MM.1S (cell line): ENCODE results near the gene ZDHHC21.
"Not testable (repeated sequence)": the region's sequence is repeated elsewhere in the genome, so short reads cannot be mapped to it uniquely, and the experiment has no call there.

Experiments
- DNase-seq: peaks from one replicate; pipeline ENCODE4 v3.0.0-alpha.2; 2015
- H2AFZ ChIP-seq: fragments of 300-600 bp; sonication (generic); 2 replicates; pipeline ENCODE4 v1.6.0; 2016; ENCODE audit warnings: antibody characterized with exemption, low read length
- H3F3A ChIP-seq: fragments of 300-600 bp; sonication (generic); 2 replicates; pipeline ENCODE4 v1.6.1; 2016; ENCODE audit warnings: mild to moderate bottlenecking, antibody characterized with exemption, low read length, moderate library complexity, mixed read lengths; ENCODE audit not compliant: insufficient read depth
- H3K27ac ChIP-seq: fragments of 300-600 bp; sonication (generic); 2 replicates; pipeline ENCODE4 v1.5.1; 2016; ENCODE audit warnings: mild to moderate bottlenecking, low read length
- H3K27me3 ChIP-seq: fragments of 300-600 bp; sonication (generic); replicated peaks from 2 replicates; pipeline ENCODE4 v1.6.0; 2016; ENCODE audit warnings: low read length; ENCODE audit not compliant: insufficient read depth
- H3K36me3 ChIP-seq: fragments of 300-600 bp; sonication (generic); replicated peaks from 2 replicates; pipeline ENCODE4 v1.6.1; 2016; ENCODE audit warnings: mild to moderate bottlenecking, low read length, mixed read lengths; ENCODE audit not compliant: insufficient read depth
- H3K4me1 ChIP-seq: fragments of 300-600 bp; sonication (generic); 2 replicates; pipeline ENCODE4 v1.6.1; 2016; ENCODE audit warnings: low read length, mixed read lengths
- H3K4me2 ChIP-seq: fragments of 300-600 bp; sonication (generic); 2 replicates; pipeline ENCODE4 v1.6.0; 2016; ENCODE audit warnings: low read depth, low read length
- H3K4me3 ChIP-seq: fragments of 300-600 bp; sonication (generic); 2 replicates; pipeline ENCODE4 v1.5.1; 2016; ENCODE audit warnings: low read length, mixed read lengths
- H3K79me2 ChIP-seq: fragments of 300-600 bp; sonication (generic); 2 replicates; pipeline ENCODE4 v1.6.1; 2016; ENCODE audit warnings: mixed run types, low read length, mixed read lengths
- H3K9ac ChIP-seq: fragments of 300-600 bp; sonication (generic); 2 replicates; pipeline ENCODE4 v1.6.1; 2016; ENCODE audit warnings: low read length, mixed read lengths
- H3K9me2 ChIP-seq: fragments of 300-600 bp; sonication (generic); replicated peaks from 2 replicates; pipeline ENCODE4 v1.6.1; 2016; ENCODE audit warnings: mild to moderate bottlenecking, low read length, mixed read lengths; ENCODE audit not compliant: insufficient read depth
- H3K9me3 ChIP-seq: fragments of 300-600 bp; sonication (generic); replicated peaks from 2 replicates; pipeline ENCODE4 v1.6.1; 2016; ENCODE audit warnings: mild to moderate bottlenecking, low read length, mixed read lengths; ENCODE audit not compliant: insufficient read depth
- H4K20me1 ChIP-seq: fragments of 300-600 bp; sonication (generic); 2 replicates; pipeline ENCODE4 v1.6.1; 2016; ENCODE audit warnings: mild to moderate bottlenecking, low read length, moderate library complexity, mixed read lengths; ENCODE audit not compliant: insufficient read depth
- EZH2 ChIP-seq: fragments of 300-600 bp; sonication (generic); optimal IDR thresholded peaks from 2 replicates; pipeline ENCODE3; 2017; ENCODE audit warnings: low read depth, mild to moderate bottlenecking, antibody characterized with exemption, low read length, mixed read lengths
- EZH2phosphoT487 ChIP-seq: fragments of 300-600 bp; sonication (generic); IDR thresholded peaks from 2 replicates; pipeline ENCODE4 v1.6.1; 2018; ENCODE audit warnings: antibody characterized with exemption, low read length
- TF ChIP-seq, protein P1 (sequence below): fragments of 300-600 bp; sonication (generic); IDR thresholded peaks from 2 replicates; pipeline ENCODE4 v1.5.1; 2016; ENCODE audit warnings: antibody characterized with exemption, low read length, mixed read lengths

The ZDHHC21 gene

DNA sequence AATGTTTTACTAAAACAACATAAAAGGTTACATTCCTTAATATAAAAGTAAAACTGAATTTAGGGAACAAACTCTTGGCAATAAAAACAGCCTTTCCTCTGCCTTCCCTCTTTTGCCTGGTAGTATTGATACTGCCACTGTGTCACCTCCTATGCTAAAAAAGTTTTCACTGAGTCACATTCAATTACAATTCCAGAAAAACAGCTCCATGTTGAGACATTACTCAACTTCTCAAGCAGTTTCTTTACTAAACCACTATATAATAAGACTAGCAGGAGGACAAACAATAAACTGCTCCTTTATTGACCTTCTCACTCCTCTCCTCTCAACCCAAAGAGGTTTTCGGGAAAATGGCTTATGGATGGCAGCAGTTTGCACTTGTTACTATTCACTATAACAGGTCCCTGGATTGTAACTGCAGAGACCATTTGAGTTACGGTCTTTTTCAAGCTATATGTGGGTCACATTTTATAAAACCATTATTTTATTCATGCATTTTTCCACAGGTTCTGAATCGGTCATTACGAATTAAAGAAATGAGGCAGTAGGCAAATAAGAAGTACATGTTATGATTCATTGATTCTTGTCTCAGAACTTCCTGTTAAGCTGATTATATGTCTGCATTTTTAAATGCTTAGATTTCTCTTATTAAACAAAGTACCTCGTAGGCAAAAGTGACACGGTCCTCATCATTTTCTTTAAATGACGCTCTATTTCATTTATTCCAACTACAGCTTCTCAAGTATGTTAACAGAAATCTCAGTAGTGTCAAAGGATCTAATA is 2.1 kb downstream of the ZDHHC21 start:
- Histone ChIP-seq H3K27me3 (no peaks in the 10 kb centered on the region), H3K4me2 (peak overlapping the region; percentile 60; the same call in 1 of the 2 replicates), H3K36me3 (no peaks in the 10 kb centered on the region), H3K27ac (no peak overlapping the region), H3K4me1 (0 out of 2 replicates have a peak, but pooled peaks cover 4% of the 10 kb centered on the region), H4K20me1 (no peaks in the 10 kb centered on the region), H3K9me3 (no peaks in the 10 kb centered on the region), H3K9me2 (no peaks in the 10 kb centered on the region), H3K4me3 (no peak overlapping the region), H2AFZ (no peak overlapping the region), H3K9ac (no peak overlapping the region), H3K79me2 (peaks cover 32% of the 10 kb centered on the region), H3F3A (peaks cover 7% of the 10 kb centered on the region; the same call in 1 of the 2 replicates)
- TF ChIP-seq, protein P1, sequence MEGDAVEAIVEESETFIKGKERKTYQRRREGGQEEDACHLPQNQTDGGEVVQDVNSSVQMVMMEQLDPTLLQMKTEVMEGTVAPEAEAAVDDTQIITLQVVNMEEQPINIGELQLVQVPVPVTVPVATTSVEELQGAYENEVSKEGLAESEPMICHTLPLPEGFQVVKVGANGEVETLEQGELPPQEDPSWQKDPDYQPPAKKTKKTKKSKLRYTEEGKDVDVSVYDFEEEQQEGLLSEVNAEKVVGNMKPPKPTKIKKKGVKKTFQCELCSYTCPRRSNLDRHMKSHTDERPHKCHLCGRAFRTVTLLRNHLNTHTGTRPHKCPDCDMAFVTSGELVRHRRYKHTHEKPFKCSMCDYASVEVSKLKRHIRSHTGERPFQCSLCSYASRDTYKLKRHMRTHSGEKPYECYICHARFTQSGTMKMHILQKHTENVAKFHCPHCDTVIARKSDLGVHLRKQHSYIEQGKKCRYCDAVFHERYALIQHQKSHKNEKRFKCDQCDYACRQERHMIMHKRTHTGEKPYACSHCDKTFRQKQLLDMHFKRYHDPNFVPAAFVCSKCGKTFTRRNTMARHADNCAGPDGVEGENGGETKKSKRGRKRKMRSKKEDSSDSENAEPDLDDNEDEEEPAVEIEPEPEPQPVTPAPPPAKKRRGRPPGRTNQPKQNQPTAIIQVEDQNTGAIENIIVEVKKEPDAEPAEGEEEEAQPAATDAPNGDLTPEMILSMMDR, result no peak
- TF ChIP-seq EZH2, result no peak
- no peak for TF ChIP-seq EZH2phosphoT487
- no peak for DNase-seq

DNA sequence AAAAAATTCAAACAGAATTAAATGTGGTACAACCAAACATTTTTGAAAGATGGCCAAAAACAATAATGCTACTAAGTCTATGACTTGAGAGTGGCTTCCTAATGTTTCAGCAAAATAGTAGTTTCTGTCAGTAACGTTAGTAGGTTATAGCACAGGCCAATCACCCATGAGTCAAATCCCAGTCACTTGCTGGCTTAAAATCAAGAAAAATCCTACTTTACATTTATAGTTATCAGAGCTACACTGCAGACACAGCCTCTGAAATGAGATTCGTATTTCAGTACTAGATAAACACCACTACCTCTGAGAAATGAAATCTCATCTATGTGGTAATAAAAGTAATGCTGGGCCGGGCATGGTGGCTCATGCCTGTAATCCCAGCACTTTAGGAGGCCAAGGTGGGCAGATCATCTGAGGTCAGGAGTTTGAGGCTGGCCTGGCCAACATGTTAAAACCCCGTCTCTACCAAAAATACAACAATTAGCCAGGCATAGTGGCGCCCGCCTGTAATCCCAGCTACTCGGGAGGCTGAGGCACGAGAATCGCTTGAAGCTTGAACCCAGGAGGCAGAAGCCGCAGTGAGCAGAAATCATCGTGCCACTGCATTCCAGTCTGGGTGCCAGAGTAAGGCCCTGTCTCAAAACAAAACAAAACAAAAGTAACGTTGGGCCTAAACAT is 6.1 kb downstream of the ZDHHC21 start:
- no peak overlapping the region for H3K4me2 ChIP-seq
- H3K79me2 ChIP-seq, result peaks cover 27% of the 10 kb centered on the region
- TF ChIP-seq EZH2phosphoT487 (no peak), EZH2 (no peak)
- TF ChIP-seq, protein P1, result no peak
- 0 out of 2 replicates have a peak, but pooled peaks cover 4% of the 10 kb centered on the region for H3K4me1 ChIP-seq
- H3K27ac ChIP-seq, result no peak overlapping the region
- H3K36me3 ChIP-seq, result no peaks in the 10 kb centered on the region
- H3K9ac ChIP-seq, result no peak overlapping the region
- DNase-seq, result no peak
- no peaks in the 10 kb centered on the region for H3F3A ChIP-seq
- no peaks in the 10 kb centered on the region for H3K9me3 ChIP-seq
- H3K9me2 ChIP-seq, result no peaks in the 10 kb centered on the region
- no peak overlapping the region for H3K4me3 ChIP-seq
- no peak overlapping the region for H2AFZ ChIP-seq
- no peaks in the 10 kb centered on the region for H3K27me3 ChIP-seq
- H4K20me1 ChIP-seq, result no peaks in the 10 kb centered on the region

DNA sequence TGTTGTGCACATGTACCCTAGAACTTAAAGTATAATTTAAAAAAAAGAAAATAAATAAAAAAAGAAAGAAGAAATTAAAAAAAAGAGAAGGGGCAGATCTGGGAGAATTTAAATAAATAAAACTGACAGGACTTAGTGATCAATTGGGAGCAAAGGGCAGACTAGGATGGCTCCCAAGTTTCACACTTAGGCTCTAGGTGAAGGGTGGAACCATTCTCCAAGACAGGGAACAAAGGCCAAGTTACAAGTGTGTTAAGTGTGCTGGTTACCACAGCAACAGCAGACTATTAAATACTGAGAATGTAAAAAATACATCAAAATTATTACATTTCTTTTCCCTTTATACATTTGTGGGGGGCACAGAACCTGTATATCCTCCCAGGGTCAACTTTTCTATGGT is 7.1 kb downstream of the ZDHHC21 start:
- H3K79me2 ChIP-seq, result peaks cover 17% of the 10 kb centered on the region
- H3K36me3 ChIP-seq, result no peaks in the 10 kb centered on the region
- no peak for TF ChIP-seq EZH2phosphoT487
- TF ChIP-seq EZH2, result no peak
- TF ChIP-seq, protein P1, result no peak
- H3K27me3 ChIP-seq, result no peaks in the 10 kb centered on the region
- H3K9me2 ChIP-seq, result no peaks in the 10 kb centered on the region
- H3K9ac ChIP-seq, result no peak overlapping the region
- H2AFZ ChIP-seq, result no peak overlapping the region
- no peaks in the 10 kb centered on the region for H4K20me1 ChIP-seq
- no peak overlapping the region for H3K27ac ChIP-seq
- no peak for DNase-seq
- H3F3A ChIP-seq, result no peaks in the 10 kb centered on the region
- H3K4me2 ChIP-seq, result no peak overlapping the region
- no peaks in the 10 kb centered on the region for H3K4me1 ChIP-seq
- H3K4me3 ChIP-seq, result no peak overlapping the region
- H3K9me3 ChIP-seq, result no peaks in the 10 kb centered on the region

DNA sequence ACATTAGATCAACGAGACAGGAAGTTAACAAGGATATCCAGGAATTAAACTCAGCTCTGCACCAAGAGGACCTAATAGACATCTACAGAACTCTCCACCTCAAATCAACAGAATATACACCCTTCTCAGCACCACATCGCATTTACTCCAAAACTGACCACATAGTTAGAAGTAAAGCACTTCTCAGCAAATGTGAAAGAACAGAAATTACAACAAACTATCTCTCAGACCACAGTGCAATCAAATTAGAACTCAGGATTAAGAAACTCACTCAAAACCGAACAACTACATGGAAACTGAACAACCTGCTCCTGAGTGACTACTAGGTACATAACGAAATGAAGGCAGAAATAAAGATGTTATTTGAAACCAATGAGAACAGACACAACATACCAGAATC is 10.6 kb downstream of the ZDHHC21 start:
- not testable (repeated sequence) for H3K9me3 ChIP-seq, H3K4me1 ChIP-seq, H2AFZ ChIP-seq, H4K20me1 ChIP-seq, H3F3A ChIP-seq, H3K4me2 ChIP-seq, H3K27ac ChIP-seq, H3K9me2 ChIP-seq, H3K79me2 ChIP-seq, H3K4me3 ChIP-seq, H3K36me3 ChIP-seq, H3K27me3 ChIP-seq, DNase-seq, H3K9ac ChIP-seq
